ENCODE results near the gene MUC20.
"Not testable (repeated sequence)": the region's sequence is repeated elsewhere in the genome, so short reads cannot be mapped to it uniquely, and the experiment has no call there.

- TF ChIP-seq CTCF (conservative IDR thresholded peaks at IDR 0.05); ZFX (IDR thresholded peaks at IDR 0.05): not testable (repeated sequence)
These were observed 36.9 kb upstream of the MUC20 start for GRCh38 chr3:195683722-195684526.
